K562 treated with DMSO at 1 percent for 4 hours (cell line): ENCODE data around the gene IFNGR2. TPM values are rescaled to one million over a fixed set of nuclear protein-coding genes. Genes with fewer than 3 reads are reported as not detected.

Experiments used
- total RNA-seq: library from RNA; unstranded; fragments of 300-600 nt; gene quantifications from 2 replicates; pipeline ENCODE4 v1.2.3, GENCODE V29; 2022; ENCODE audit not compliant: insufficient read depth

Gene IFNGR2, protein sequence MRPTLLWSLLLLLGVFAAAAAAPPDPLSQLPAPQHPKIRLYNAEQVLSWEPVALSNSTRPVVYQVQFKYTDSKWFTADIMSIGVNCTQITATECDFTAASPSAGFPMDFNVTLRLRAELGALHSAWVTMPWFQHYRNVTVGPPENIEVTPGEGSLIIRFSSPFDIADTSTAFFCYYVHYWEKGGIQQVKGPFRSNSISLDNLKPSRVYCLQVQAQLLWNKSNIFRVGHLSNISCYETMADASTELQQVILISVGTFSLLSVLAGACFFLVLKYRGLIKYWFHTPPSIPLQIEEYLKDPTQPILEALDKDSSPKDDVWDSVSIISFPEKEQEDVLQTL
- total RNA-seq = 20.0 and 21.0 TPM in 2 replicates

GRCh38 chr21:33403128-33403785, at the start of gene IFNGR2:
Gene IFNGR2, plus strand, starts transcription at chr21:33403413. Its CDS starts 131 bp downstream, at chr21:33403544.

GRCh38 chr21:33479679-33480480, 76.7 kb downstream of the IFNGR2 start, which contains the start of gene TMEM50B:
Gene TMEM50B, minus strand, starts transcription at chr21:33479974. Its CDS starts 11,089 bp downstream, at chr21:33468885.

Other genes with a start within 250 kb of the IFNGR2 start
- 18.7 and 22.0 TPM in 2 replicates for gene IFNAR2, start 173.5 kb upstream of the IFNGR2 start, total RNA-seq
- gene IL10RB, start 137.0 kb upstream of the IFNGR2 start, total RNA-seq = 28.2 and 31.4 TPM in 2 replicates
- gene IFNAR1, start 78.4 kb upstream of the IFNGR2 start, total RNA-seq = 9.7 and 18.3 TPM in 2 replicates
- gene TMEM50B, start 76.6 kb downstream of the IFNGR2 start, total RNA-seq = 13.7 and 21.2 TPM in 2 replicates
- gene DNAJC28, start 88.3 kb downstream of the IFNGR2 start, total RNA-seq = not detected in 2 replicates
- gene GART, start 138.7 kb downstream of the IFNGR2 start, total RNA-seq = 72.5 and 84.6 TPM in 2 replicates
- 94.8 and 127 TPM in 2 replicates for gene SON, start 139.6 kb downstream of the IFNGR2 start, total RNA-seq
- gene DONSON, start 185.3 kb downstream of the IFNGR2 start, total RNA-seq = 47.0 and 49.0 TPM in 2 replicates
- gene CRYZL1, start 238.3 kb downstream of the IFNGR2 start, total RNA-seq = 17.4 and 17.5 TPM in 2 replicates
- 3.9 TPM in 2 replicates for gene ITSN1, start 239.1 kb downstream of the IFNGR2 start, total RNA-seq